Keratinocyte (primary cell): ENCODE results near the gene LSM3.

Experiments
- CTCF ChIP-seq, 3 experiments: IDR thresholded peaks in 1 of 3; conservative IDR thresholded peaks in 1 of 3; optimal IDR thresholded peaks in 1 of 3; 2 replicates in 2 of 3; 3 replicates in 1 of 3; pipeline versions ENCODE3 to v1.5.1; 2011; ENCODE audit warnings: low read length in 3 of 3, mild to moderate bottlenecking in 3 of 3, moderate library complexity in 2 of 3, control low read depth in 1 of 3, inconsistent platforms in 1 of 3; ENCODE audit not compliant: insufficient read depth in 2 of 3; ENCODE audit errors: extremely low read depth in 1 of 3
- EZH2 ChIP-seq: IDR thresholded peaks from one replicate; pipeline ENCODE4 v1.6.1; 2012; ENCODE audit warnings: inconsistent platforms, mild to moderate bottlenecking, low read length, moderate library complexity

GRCh38 chr3:14236902-14237301 is 58.3 kb downstream of the LSM3 start:
- TF ChIP-seq CTCF (optimal IDR thresholded peaks at IDR 0.05 in 1 of 3, IDR thresholded peaks at IDR 0.05 in 1 of 3, conservative IDR thresholded peaks at IDR 0.05 in 1 of 3; ENCODE audit: extremely low read depth in 1 of 3, insufficient read depth in 2 of 3, low read length in 3 of 3): no peak
- TF ChIP-seq EZH2: no peak
